Fibroblast of the aortic adventitia (primary cell): Measurements from ENCODE around the gene KRT81. TPM values are rescaled to one million over a fixed set of nuclear protein-coding genes. Genes with fewer than 3 reads are reported as not detected.

ENCODE experiments used
- DNase-seq: peaks from one replicate; pipeline ENCODE4 v3.0.0-alpha.2; 2010; ENCODE audit warnings: low read depth
- H3K4me3 ChIP-seq: 2 replicates; pipeline ENCODE4 v1.5.1; 2011; ENCODE audit warnings: low read depth, mild to moderate bottlenecking, control low read depth, low read length, moderate library complexity
- total RNA-seq: library from RNA; depleted of rRNA; stranded (reverse); fragments of >200 nt; gene quantifications from 2 replicates; pipeline ENCODE4 v1.2.3, GENCODE V29; 2012; ENCODE audit warnings: low replicate concordance
- TF ChIP-seq, protein P1 (sequence below): IDR thresholded peaks from 2 replicates; pipeline ENCODE4 v1.5.1; 2011; ENCODE audit warnings: mild to moderate bottlenecking, low read length, control low read depth, inconsistent platforms; ENCODE audit not compliant: insufficient read depth

Gene KRT81
- total RNA-seq, 1 donor: not detected

DNA sequence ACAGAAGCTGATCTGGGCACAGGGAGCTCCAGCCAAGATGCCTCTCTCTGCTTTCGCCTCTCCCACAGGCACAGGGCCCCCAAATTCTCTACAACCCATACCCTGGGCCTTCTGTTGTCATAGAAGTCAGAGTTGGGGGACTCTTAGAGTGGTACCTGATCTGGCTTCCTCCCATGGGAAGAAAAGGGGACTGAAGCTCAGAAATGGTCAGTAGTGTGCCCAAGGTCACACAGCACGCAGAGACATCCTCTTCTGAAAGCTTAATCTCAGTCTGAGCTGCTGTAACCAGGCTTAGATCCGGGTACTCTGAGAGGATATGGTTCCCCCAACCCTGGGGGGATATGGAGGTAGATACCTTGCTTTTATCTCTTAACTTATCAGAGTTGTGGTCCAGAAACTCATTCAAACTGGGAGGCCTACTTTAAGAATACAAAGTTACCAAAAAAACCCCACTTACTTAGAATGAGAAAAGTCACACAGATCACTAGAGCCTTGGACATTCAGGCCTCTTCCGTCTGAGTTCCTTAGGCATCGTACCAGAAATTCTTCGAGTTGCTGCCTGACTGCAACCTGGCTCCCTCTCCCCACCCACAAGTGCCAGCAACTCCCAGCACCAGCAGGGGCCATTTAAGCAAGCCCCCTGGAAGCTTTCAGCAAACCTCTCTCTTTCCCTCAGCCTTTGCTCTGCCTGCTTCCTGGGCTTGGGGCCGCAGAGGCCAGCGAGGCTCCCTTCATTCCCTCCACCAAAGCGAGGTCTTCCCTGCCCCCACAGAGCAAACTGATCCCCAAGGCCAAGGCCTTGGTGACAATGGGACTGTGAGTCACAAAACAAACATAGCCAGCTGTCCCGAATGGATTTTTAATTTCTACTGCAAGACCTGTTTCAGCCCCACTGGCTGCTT is 44.4 kb downstream of the KRT81 start:
- no peak overlapping the region for H3K4me3 ChIP-seq
- TF ChIP-seq, protein P1, sequence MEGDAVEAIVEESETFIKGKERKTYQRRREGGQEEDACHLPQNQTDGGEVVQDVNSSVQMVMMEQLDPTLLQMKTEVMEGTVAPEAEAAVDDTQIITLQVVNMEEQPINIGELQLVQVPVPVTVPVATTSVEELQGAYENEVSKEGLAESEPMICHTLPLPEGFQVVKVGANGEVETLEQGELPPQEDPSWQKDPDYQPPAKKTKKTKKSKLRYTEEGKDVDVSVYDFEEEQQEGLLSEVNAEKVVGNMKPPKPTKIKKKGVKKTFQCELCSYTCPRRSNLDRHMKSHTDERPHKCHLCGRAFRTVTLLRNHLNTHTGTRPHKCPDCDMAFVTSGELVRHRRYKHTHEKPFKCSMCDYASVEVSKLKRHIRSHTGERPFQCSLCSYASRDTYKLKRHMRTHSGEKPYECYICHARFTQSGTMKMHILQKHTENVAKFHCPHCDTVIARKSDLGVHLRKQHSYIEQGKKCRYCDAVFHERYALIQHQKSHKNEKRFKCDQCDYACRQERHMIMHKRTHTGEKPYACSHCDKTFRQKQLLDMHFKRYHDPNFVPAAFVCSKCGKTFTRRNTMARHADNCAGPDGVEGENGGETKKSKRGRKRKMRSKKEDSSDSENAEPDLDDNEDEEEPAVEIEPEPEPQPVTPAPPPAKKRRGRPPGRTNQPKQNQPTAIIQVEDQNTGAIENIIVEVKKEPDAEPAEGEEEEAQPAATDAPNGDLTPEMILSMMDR: no peak
- no peak for DNase-seq

DNA sequence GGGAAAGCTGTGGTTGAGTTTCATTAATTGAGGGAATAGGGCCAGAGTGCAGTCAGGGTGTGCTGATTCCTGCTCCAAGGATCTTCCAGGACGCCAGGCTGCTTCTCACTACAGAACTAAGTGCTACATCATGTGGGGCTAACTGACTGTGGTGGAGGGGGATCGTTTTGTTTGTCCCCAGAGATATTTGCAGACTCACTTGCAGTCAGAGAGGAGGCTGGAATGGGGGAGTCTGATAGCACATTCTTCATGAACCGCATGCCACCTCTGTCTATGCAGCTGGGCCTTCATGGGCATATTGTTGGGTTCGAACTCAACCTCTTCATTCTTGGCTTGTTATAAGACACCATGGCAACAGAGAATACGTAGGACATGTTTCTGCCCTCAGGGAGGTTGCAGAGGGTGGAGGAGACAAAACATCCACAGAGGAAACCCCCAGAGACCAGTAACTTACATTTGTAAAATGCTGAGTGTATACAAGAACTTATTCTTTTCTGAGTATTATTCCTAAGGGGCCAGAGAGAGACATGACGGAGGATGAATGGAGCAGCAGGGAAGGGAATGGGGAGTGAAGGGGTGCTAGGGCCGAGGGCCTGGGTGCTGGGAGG is 45.3 kb downstream of the KRT81 start:
- DNase-seq: no peak
- TF ChIP-seq, protein P1: no peak

DNA sequence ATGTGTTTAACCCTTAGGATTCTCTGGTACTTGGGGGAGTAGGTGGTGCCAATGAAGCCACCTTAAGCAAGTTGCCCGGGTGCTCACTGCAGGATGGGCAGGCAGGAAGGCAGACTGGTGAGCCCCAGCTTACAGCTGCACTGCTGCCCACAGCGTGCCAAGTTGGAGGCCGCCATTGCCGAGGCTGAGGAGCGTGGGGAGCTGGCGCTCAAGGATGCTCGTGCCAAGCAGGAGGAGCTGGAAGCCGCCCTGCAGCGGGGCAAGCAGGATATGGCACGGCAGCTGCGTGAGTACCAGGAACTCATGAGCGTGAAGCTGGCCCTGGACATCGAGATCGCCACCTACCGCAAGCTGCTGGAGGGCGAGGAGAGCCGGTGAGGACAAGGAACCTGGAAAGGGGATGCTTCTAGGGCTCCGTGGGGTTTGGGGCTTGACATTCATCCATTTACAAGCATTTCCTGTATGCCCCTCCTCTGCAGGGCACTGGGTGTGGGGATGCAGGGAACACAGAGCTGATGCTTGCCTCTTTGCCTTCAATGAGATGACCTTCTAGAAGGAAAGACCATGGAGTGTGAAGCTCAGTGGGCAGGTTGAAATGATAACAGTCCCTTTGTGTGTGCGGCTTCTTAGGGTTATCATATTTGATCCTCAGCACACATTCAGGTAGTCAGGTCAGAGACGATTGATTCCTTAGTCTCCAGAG is 45.9 kb downstream of the KRT81 start:
- no peak for DNase-seq
- no peak overlapping the region for H3K4me3 ChIP-seq
- TF ChIP-seq, protein P1: no peak

More for the DNA sequence above, 45.3 kb downstream of the KRT81 start:
- no peak overlapping the region for H3K4me3 ChIP-seq

DNA sequence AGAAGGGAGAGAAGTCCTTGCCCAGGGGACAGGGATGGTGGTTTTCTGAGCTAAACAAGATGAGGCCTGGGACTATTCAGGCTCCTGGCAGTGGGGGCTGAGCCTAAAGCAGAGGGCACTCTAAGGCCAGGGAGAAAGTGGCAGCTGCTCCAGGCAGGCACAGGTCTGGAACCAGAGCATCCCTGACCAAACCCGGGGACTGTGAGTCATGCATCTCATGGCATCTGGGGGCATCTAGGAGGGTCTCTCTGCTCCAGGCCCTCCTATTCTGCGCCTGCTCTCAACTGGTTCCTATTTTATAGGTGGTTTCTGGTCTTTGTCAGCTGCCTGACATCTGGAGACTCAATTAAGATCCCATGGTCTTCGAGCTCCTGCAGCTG is 46.7 kb downstream of the KRT81 start:
- TF ChIP-seq, protein P1: no peak
- DNase-seq: peak; percentile 23

DNA sequence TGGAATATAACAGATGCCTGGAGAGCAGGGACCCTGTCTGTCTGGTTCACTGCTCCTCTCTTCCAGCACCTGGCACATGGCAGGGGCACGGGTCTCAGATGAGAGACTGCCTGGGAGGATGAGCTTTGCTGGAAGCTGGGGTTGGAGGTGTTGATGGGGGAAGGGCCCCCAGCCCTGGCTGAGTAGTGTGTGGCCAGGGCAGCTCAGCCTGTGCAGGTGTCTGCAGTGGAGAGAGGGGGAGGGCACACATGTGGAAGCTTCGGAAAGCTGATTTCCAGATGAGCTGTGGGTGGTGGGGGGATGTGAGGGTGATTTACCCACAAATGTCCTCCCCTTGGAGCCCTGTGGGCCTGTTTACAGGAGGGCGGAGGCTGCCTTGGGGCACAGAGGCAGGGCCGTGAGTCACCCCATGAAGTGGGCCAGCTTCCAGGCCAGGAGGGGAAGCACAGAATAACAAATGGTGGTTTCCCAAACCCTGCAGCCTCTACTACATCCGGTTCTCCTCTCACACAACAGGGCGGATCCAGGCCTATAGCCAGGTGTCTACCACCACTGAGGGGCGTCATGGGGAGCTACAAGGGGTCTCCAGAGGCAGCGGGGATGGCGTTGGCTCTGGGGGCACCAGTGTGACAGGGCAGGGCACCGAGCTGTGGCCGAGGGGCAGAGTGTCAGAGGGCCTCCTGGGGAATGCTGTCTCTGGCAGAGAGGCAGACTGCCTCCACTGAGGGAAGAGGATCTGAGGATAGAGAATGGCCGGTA is 47.3 kb downstream of the KRT81 start:
- DNase-seq: peak; percentile 93
- TF ChIP-seq, protein P1: no peak
- H3K4me3 ChIP-seq: peak overlapping the region; percentile 6

More for the DNA sequence above, 46.7 kb downstream of the KRT81 start:
- no peak overlapping the region for H3K4me3 ChIP-seq

DNA sequence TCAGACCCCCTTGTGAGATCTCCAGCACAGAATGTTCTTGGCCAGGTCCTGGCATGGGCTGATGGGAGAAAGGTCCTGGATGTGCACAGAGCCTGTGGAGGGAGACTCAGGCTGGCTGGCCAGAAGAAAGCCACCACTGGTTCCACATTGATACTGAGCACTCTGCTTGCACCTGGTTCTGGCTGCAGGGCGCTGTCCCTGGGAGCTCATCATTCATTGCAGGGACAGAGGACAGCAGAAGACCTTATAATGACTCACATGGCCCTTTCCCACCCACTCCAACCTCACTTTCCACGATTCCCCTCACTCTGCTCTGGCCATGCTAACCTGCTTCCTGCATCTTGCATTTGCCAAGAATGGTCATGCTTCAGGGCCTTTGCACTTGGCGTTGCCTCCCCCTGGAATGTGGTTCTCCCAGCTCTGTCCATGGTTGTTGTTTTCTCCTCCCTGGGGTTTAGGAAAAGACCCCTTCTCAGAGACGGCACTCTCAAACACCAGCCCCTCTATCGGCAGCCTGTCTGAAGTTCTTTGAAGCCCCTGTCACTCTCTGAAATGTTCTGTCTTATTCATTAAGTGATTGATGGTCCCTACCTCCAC is 48.0 kb downstream of the KRT81 start:
- TF ChIP-seq, protein P1: no peak
- peak; percentile 33 for DNase-seq
- H3K4me3 ChIP-seq: no peak overlapping the region
